HepG2 (cell line): Measurements from ENCODE around the gene ZNF687. TPM values are rescaled to one million over a fixed set of nuclear protein-coding genes. Genes with fewer than 3 reads are reported as not detected.

Source experiments
- ARID2 ChIP-seq: sonication (generic); formaldehyde crosslinking; IDR thresholded peaks from 2 replicates; pipeline ENCODE4 v1.8.1; 2022; ENCODE audit warnings: mild to moderate bottlenecking, missing genetic modification reagents, borderline replicate concordance
- CBX5 ChIP-seq: sonication (generic); formaldehyde crosslinking; IDR thresholded peaks from 2 replicates; pipeline ENCODE4 v1.4.0; 2020; ENCODE audit warnings: missing genetic modification reagents, borderline replicate concordance
- HMGA1 ChIP-seq: sonication (generic); formaldehyde crosslinking; conservative IDR thresholded peaks from 2 replicates; pipeline ENCODE4 v1.4.0; 2020; ENCODE audit warnings: missing genetic modification reagents
- HOXA3 ChIP-seq: sonication (generic); formaldehyde crosslinking; IDR thresholded peaks from 2 replicates; pipeline ENCODE4 v1.5.0; 2020; ENCODE audit warnings: missing genetic modification reagents
- IRF2 ChIP-seq: IDR thresholded peaks from 2 replicates; pipeline ENCODE4 v1.6.1; 2018; ENCODE audit warnings: missing genetic modification reagents, missing compliant biosample characterization
- KMT2A ChIP-seq: sonication (generic); formaldehyde crosslinking; IDR thresholded peaks from 2 replicates; pipeline ENCODE4 v1.4.0; 2020; ENCODE audit warnings: missing genetic modification reagents
- NFIC ChIP-seq: IDR thresholded peaks from 2 replicates; pipeline ENCODE4 v1.6.1; 2012; ENCODE audit warnings: mild to moderate bottlenecking, low read length, inconsistent platforms
- PHF8 ChIP-seq: sonication (generic); formaldehyde crosslinking; IDR thresholded peaks from 2 replicates; pipeline ENCODE4 v1.5.0; 2020; ENCODE audit warnings: missing genetic modification reagents
- PTBP1 ChIP-seq: fragments of 200-400 bp; formaldehyde crosslinking; IDR thresholded peaks from 2 replicates; pipeline ENCODE4 v1.6.1; 2018; ENCODE audit warnings: low read length, low read depth; ENCODE audit not compliant: poor library complexity, severe bottlenecking
- SAFB2 ChIP-seq: sonication (generic); formaldehyde crosslinking; IDR thresholded peaks from 2 replicates; pipeline ENCODE4 v1.5.1; 2020; ENCODE audit warnings: missing genetic modification reagents, low read depth, mild to moderate bottlenecking, borderline replicate concordance
- SIN3A ChIP-seq: IDR thresholded peaks from 2 replicates; pipeline ENCODE4 v1.6.1; 2011; ENCODE audit warnings: low read depth, mild to moderate bottlenecking, control low read depth, low read length, borderline replicate concordance
- ZBTB1 ChIP-seq: sonication (generic); formaldehyde crosslinking; IDR thresholded peaks from 2 replicates; pipeline ENCODE4 v1.4.0; 2020; ENCODE audit warnings: missing genetic modification reagents, borderline replicate concordance
- ZFP36 ChIP-seq: fragments of 150-350 bp; IDR thresholded peaks from 2 replicates; pipeline ENCODE4 v1.6.1; 2018; ENCODE audit warnings: borderline replicate concordance, low read length, low read depth; ENCODE audit not compliant: partially characterized antibody
- ZFP41 ChIP-seq: sonication (generic); formaldehyde crosslinking; IDR thresholded peaks from 2 replicates; pipeline ENCODE4 v1.4.0; 2020; ENCODE audit warnings: mild to moderate bottlenecking, missing genetic modification reagents, borderline replicate concordance
- ZNF138 ChIP-seq: sonication (generic); formaldehyde crosslinking; IDR thresholded peaks from 2 replicates; pipeline ENCODE4 v1.5.0; 2020; ENCODE audit warnings: mild to moderate bottlenecking, low read depth, missing genetic modification reagents
- ZNF20 ChIP-seq: sonication (generic); formaldehyde crosslinking; IDR thresholded peaks from 2 replicates; pipeline ENCODE4 v1.4.0; 2020; ENCODE audit warnings: mild to moderate bottlenecking, moderate library complexity, missing genetic modification reagents
- ZNF337 ChIP-seq: sonication (generic); formaldehyde crosslinking; IDR thresholded peaks from 2 replicates; pipeline ENCODE4 v1.5.1; 2020; ENCODE audit warnings: missing genetic modification reagents, low read depth, mild to moderate bottlenecking, borderline replicate concordance
- ZNF460 ChIP-seq: sonication (generic); formaldehyde crosslinking; IDR thresholded peaks from 2 replicates; pipeline ENCODE4 v1.5.1; 2020; ENCODE audit warnings: missing genetic modification reagents, mild to moderate bottlenecking, borderline replicate concordance
- ZNF703 ChIP-seq: sonication (generic); formaldehyde crosslinking; IDR thresholded peaks from 2 replicates; pipeline ENCODE4 v1.5.1; 2020; ENCODE audit warnings: missing genetic modification reagents, mild to moderate bottlenecking, moderate library complexity, borderline replicate concordance
- ZNF772 ChIP-seq: sonication (generic); formaldehyde crosslinking; IDR thresholded peaks from 2 replicates; pipeline ENCODE4 v1.5.0; 2020; ENCODE audit warnings: mild to moderate bottlenecking, missing genetic modification reagents
- polyA plus RNA-seq, 8 experiments: library from polyadenylated mRNA; depleted of rRNA in 3 of 8; stranded (reverse) in 7 of 8; unstranded in 1 of 8; fragments of >200 nt; fragmentation: Illumina TruSeq in 4 of 8; extraction: Trizol in 4 of 8; gene quantifications; 2 replicates each; pipeline versions ENCODE4 v1.2.1 to v1.2.3, GENCODE V29; 2011 to 2016; ENCODE audit warnings: low read depth in 4 of 8, missing spikeins in 1 of 8, mixed read lengths in 1 of 8; ENCODE audit not compliant: insufficient read depth in 1 of 8
- total RNA-seq, 5 experiments: library from RNA; depleted of rRNA; stranded (reverse); fragments of >200 nt; fragmentation: Illumina TruSeq; extraction: Trizol; gene quantifications; 2 replicates each; pipeline ENCODE4 v1.2.3, GENCODE V29; 2016; ENCODE audit warnings: low read depth in 1 of 5
- TF ChIP-seq, protein P1 (sequence below): sonication (generic); formaldehyde crosslinking; IDR thresholded peaks from 2 replicates; pipeline ENCODE4 v1.8.0; 2022; ENCODE audit warnings: mild to moderate bottlenecking, missing genetic modification reagents; ENCODE audit not compliant: insufficient replicate concordance
- TF ChIP-seq, protein P2 (sequence below): sonication (generic); formaldehyde crosslinking; IDR thresholded peaks from 2 replicates; pipeline ENCODE4 v1.4.0; 2020; ENCODE audit warnings: missing genetic modification reagents
- TF ChIP-seq, protein P3 (sequence below): IDR thresholded peaks from 2 replicates; pipeline ENCODE4 v1.6.1; 2016; ENCODE audit warnings: low read depth, control low read depth

ZNF687 gene
- total and polyA plus RNA-seq, 2 of the 13 experiments (the other 11 are each of a cell fraction or from before 2014, with no cell fraction given) = 14.1 to 16.5 TPM

GRCh38 chr1:151327223-151327902 lies 45.3 kb downstream of the ZNF687 start, which contains the start of gene PI4KB (continued):
- TF ChIP-seq ZNF138 (0 out of 2 replicates have a peak, but pooled peaks have one; percentile 62), ZNF460 (CRISPR knock-in tag) (no peak), NFIC (0 out of 2 replicates have a peak, but pooled peaks have one; percentile 14), ZNF703 (CRISPR knock-in tag) (no peak), SIN3A (peak; percentile 15; the same call in 1 of the 2 replicates), IRF2 (CRISPR knock-in tag) (no peak), CBX5 (CRISPR knock-in tag) (no peak), ARID2 (CRISPR knock-in tag) (no peak), PTBP1 (no peak), ZFP41 (no peak), ZNF20 (CRISPR knock-in tag) (no peak), ZNF337 (CRISPR knock-in tag) (no peak), ZFP36 (no peak), ZBTB1 (no peak), HMGA1 (no peak), PHF8 (CRISPR knock-in tag) (peak; percentile 41), SAFB2 (CRISPR knock-in tag) (no peak), HOXA3 (peak; percentile 11; the same call in 1 of the 2 replicates), ZNF772 (CRISPR knock-in tag) (0 out of 2 replicates have a peak, but pooled peaks have one; percentile 14), KMT2A (0 out of 2 replicates have a peak, but pooled peaks have one; percentile 10)
- TF ChIP-seq, protein P1, sequence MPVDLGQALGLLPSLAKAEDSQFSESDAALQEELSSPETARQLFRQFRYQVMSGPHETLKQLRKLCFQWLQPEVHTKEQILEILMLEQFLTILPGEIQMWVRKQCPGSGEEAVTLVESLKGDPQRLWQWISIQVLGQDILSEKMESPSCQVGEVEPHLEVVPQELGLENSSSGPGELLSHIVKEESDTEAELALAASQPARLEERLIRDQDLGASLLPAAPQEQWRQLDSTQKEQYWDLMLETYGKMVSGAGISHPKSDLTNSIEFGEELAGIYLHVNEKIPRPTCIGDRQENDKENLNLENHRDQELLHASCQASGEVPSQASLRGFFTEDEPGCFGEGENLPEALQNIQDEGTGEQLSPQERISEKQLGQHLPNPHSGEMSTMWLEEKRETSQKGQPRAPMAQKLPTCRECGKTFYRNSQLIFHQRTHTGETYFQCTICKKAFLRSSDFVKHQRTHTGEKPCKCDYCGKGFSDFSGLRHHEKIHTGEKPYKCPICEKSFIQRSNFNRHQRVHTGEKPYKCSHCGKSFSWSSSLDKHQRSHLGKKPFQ = no peak
- TF ChIP-seq, protein P2, sequence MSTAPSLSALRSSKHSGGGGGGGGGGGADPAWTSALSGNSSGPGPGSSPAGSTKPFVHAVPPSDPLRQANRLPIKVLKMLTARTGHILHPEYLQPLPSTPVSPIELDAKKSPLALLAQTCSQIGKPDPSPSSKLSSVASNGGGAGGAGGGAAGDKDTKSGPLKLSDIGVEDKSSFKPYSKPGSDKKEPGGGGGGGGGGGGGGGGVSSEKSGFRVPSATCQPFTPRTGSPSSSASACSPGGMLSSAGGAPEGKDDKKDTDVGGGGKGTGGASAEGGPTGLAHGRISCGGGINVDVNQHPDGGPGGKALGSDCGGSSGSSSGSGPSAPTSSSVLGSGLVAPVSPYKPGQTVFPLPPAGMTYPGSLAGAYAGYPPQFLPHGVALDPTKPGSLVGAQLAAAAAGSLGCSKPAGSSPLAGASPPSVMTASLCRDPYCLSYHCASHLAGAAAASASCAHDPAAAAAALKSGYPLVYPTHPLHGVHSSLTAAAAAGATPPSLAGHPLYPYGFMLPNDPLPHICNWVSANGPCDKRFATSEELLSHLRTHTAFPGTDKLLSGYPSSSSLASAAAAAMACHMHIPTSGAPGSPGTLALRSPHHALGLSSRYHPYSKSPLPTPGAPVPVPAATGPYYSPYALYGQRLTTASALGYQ = no peak
- TF ChIP-seq, protein P3, sequence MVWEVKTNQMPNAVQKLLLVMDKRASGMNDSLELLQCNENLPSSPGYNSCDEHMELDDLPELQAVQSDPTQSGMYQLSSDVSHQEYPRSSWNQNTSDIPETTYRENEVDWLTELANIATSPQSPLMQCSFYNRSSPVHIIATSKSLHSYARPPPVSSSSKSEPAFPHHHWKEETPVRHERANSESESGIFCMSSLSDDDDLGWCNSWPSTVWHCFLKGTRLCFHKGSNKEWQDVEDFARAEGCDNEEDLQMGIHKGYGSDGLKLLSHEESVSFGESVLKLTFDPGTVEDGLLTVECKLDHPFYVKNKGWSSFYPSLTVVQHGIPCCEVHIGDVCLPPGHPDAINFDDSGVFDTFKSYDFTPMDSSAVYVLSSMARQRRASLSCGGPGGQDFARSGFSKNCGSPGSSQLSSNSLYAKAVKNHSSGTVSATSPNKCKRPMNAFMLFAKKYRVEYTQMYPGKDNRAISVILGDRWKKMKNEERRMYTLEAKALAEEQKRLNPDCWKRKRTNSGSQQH (CRISPR knock-in tag) = peak; percentile 47; the same call in 1 of the 2 replicates
